IMR-90 (cell line): Measurements from ENCODE around the gene WASF3. TPM values are rescaled to one million over a fixed set of nuclear protein-coding genes. Genes with fewer than 3 reads are reported as not detected.
A peak's percentile ranks its signal among the peaks of the same experiment; 100 is the strongest.

Experiments used
- ATAC-seq: fragments of 200-7000 bp; cut with Tn5 transposase; 2 replicates; pipeline ENCODE4 v1.9.1; 2020; ENCODE audit warnings: low read depth, mild to moderate bottlenecking, moderate library complexity
- BruUV-seq: library from RNA; stranded (reverse); fragments of 400-500 nt; replicated peaks from 2 replicates; lab custom pipeline; 2021; lab: Mats Ljungman, UMichigan
- CTCF ChIA-PET: fragments of 300-600 bp; formaldehyde crosslinking; extraction: SDS; loops from one replicate; lab custom pipeline; 2021; ENCODE audit warnings: antibody characterized with exemption; lab: Yijun Ruan, JAX
- POLR2A ChIA-PET: fragments of 300-600 bp; sonication (Branson Sonifier 250); formaldehyde crosslinking; loops from one replicate; lab custom pipeline; 2022; ENCODE audit warnings: antibody characterized with exemption; ENCODE audit not compliant: unreplicated experiment; lab: Charles Lee
- DNase-seq: peaks from one replicate; pipeline ENCODE4 v3.0.0; 2013
- H2AFZ ChIP-seq: replicated peaks from 2 replicates; pipeline ENCODE3; 2013; ENCODE audit warnings: low read length, mild to moderate bottlenecking; ENCODE audit not compliant: poor library complexity
- H2AK5ac ChIP-seq: 2 replicates; pipeline ENCODE4 v1.6.1; 2013; ENCODE audit warnings: low read depth, low read length, inconsistent platforms
- H2AK9ac ChIP-seq: replicated peaks from 2 replicates; pipeline ENCODE3; 2013; ENCODE audit warnings: mild to moderate bottlenecking, low read depth, low read length, moderate library complexity; ENCODE audit not compliant: poor library complexity
- H2BK120ac ChIP-seq: 2 replicates; pipeline ENCODE4 v1.6.1; 2013; ENCODE audit warnings: low read depth, low read length, inconsistent platforms
- H2BK15ac ChIP-seq: 3 replicates; pipeline ENCODE4 v1.6.1; 2013; ENCODE audit warnings: low read depth, low read length, inconsistent platforms
- H2BK20ac ChIP-seq: 2 replicates; pipeline ENCODE4 v1.6.1; 2013; ENCODE audit warnings: low read depth, mild to moderate bottlenecking, inconsistent platforms, low read length, moderate library complexity
- H2BK5ac ChIP-seq: 2 replicates; pipeline ENCODE4 v1.6.1; 2013; ENCODE audit warnings: mild to moderate bottlenecking, low read depth, low read length, inconsistent platforms; ENCODE audit not compliant: poor library complexity, severe bottlenecking
- H3K14ac ChIP-seq: replicated peaks from 2 replicates; pipeline ENCODE4 v1.6.1; 2013; ENCODE audit warnings: low read depth, low read length, inconsistent platforms
- H3K18ac ChIP-seq: 2 replicates; pipeline ENCODE4 v1.6.1; 2013; ENCODE audit warnings: low read depth, low read length, control low read depth
- H3K23ac ChIP-seq: 2 replicates; pipeline ENCODE4 v1.6.1; 2013; ENCODE audit warnings: low read depth, low read length, inconsistent platforms
- H3K27ac ChIP-seq: 2 replicates; pipeline ENCODE4 v1.5.1; 2013; ENCODE audit warnings: mild to moderate bottlenecking, control low read depth, low read length; ENCODE audit not compliant: insufficient read depth
- H3K27me3 ChIP-seq: 2 replicates; pipeline ENCODE4 v1.6.1; 2013; ENCODE audit warnings: low read length; ENCODE audit not compliant: control insufficient read depth, insufficient read depth
- H3K36me3 ChIP-seq: 2 replicates; pipeline ENCODE4 v1.6.1; 2013; ENCODE audit warnings: low read length, mixed read lengths; ENCODE audit not compliant: control insufficient read depth, insufficient read depth
- H3K4ac ChIP-seq: 2 replicates; pipeline ENCODE4 v1.6.1; 2013; ENCODE audit warnings: low read depth, low read length, inconsistent platforms
- H3K4me1 ChIP-seq: 2 replicates; pipeline ENCODE4 v1.6.1; 2013; ENCODE audit warnings: low read length, mixed read lengths; ENCODE audit not compliant: control insufficient read depth, insufficient read depth
- H3K4me2 ChIP-seq: 2 replicates; pipeline ENCODE4 v1.6.1; 2013; ENCODE audit warnings: low read depth, mild to moderate bottlenecking, control low read depth, low read length, moderate library complexity
- H3K4me3 ChIP-seq: 2 replicates; pipeline ENCODE4 v1.5.1; 2013; ENCODE audit warnings: low read depth, mild to moderate bottlenecking, control low read depth, low read length, moderate library complexity; ENCODE audit not compliant: insufficient read depth
- H3K56ac ChIP-seq: 2 replicates; pipeline ENCODE4 v1.6.1; 2013; ENCODE audit warnings: low read length, inconsistent platforms; ENCODE audit not compliant: insufficient read depth; ENCODE audit errors: extremely low read depth
- H3K79me1 ChIP-seq, 2 experiments: 2 replicates each; pipeline ENCODE4 v1.6.1; 2013; ENCODE audit warnings: low read length in 2 of 2, inconsistent platforms in 1 of 2, low read depth in 1 of 2
- H3K9ac ChIP-seq: 2 replicates; pipeline ENCODE4 v1.6.1; 2013; ENCODE audit warnings: low read depth, low read length, control low read depth
- H3K9me1 ChIP-seq: 2 replicates; pipeline ENCODE4 v1.6.1; 2013; ENCODE audit warnings: low read length, inconsistent platforms; ENCODE audit not compliant: insufficient read depth
- H3K9me3 ChIP-seq: 2 replicates; pipeline ENCODE4 v1.6.1; 2013; ENCODE audit warnings: low read length; ENCODE audit not compliant: control insufficient read depth, insufficient read depth
- H4K20me1 ChIP-seq: 2 replicates; pipeline ENCODE4 v1.6.1; 2013; ENCODE audit warnings: low read length, inconsistent platforms; ENCODE audit not compliant: insufficient read depth
- H4K5ac ChIP-seq: 2 replicates; pipeline ENCODE4 v1.6.1; 2013; ENCODE audit warnings: mild to moderate bottlenecking, low read depth, low read length, control low read depth
- H4K8ac ChIP-seq, 2 experiments: 2 replicates each; pipeline ENCODE4 v1.6.1; 2013; ENCODE audit warnings: low read depth in 2 of 2, low read length in 2 of 2, control low read depth in 1 of 2, inconsistent platforms in 1 of 2
- H4K91ac ChIP-seq: 2 replicates; pipeline ENCODE4 v1.6.1; 2013; ENCODE audit warnings: low read depth, low read length, inconsistent platforms; ENCODE audit not compliant: insufficient read depth
- BHLHE40 ChIP-seq: fragments of 150-350 bp; IDR thresholded peaks from 2 replicates; pipeline ENCODE4 v1.6.1; 2016; ENCODE audit warnings: mild to moderate bottlenecking, low read depth, low read length
- CEBPB ChIP-seq: IDR thresholded peaks from 2 replicates; pipeline ENCODE4 v1.6.1; 2012; ENCODE audit warnings: low read depth, low read length, improper control_type of control experiment
- CHD1 ChIP-seq: IDR thresholded peaks from 2 replicates; pipeline ENCODE4 v1.6.1; 2012; ENCODE audit warnings: low read depth, low read length, improper control_type of control experiment
- FOS ChIP-seq: fragments of 150-350 bp; IDR thresholded peaks from 2 replicates; pipeline ENCODE4 v1.6.1; 2016; ENCODE audit warnings: low read depth, low read length
- MAFK ChIP-seq: IDR thresholded peaks from 2 replicates; pipeline ENCODE4 v1.6.1; 2012; ENCODE audit warnings: low read depth, low read length, improper control_type of control experiment
- MAZ ChIP-seq: IDR thresholded peaks from 2 replicates; pipeline ENCODE4 v1.6.1; 2012; ENCODE audit warnings: low read depth, mild to moderate bottlenecking, low read length, improper control_type of control experiment, moderate library complexity, borderline replicate concordance
- NFE2L2 ChIP-seq: fragments of 150-350 bp; IDR thresholded peaks from 2 replicates; pipeline ENCODE4 v1.6.1; 2016; ENCODE audit warnings: low read depth, mild to moderate bottlenecking, low read length
- POLR2A ChIP-seq: IDR thresholded peaks from 2 replicates; pipeline ENCODE4 v1.6.1; 2012; ENCODE audit warnings: mild to moderate bottlenecking, low read depth, low read length
- RAD21 ChIP-seq: IDR thresholded peaks from 2 replicates; pipeline ENCODE4 v1.6.1; 2012; ENCODE audit warnings: low read length, improper control_type of control experiment
- RCOR1 ChIP-seq: IDR thresholded peaks from 2 replicates; pipeline ENCODE4 v1.6.1; 2012; ENCODE audit warnings: mild to moderate bottlenecking, low read length, improper control_type of control experiment; ENCODE audit not compliant: insufficient replicate concordance
- SMC3 ChIP-seq: fragments of 150-350 bp; IDR thresholded peaks from 2 replicates; pipeline ENCODE4 v1.6.1; 2016; ENCODE audit warnings: low read depth, mild to moderate bottlenecking, antibody characterized with exemption, low read length, moderate library complexity
- WGBS, 2 experiments: methylation state at CpG; one replicate each; pipeline versions ENCODE4 v1.1.5 to v1.1.7; 2013; ENCODE audit warnings: missing lambda C conversion rate in 2 of 2; ENCODE audit not compliant: insufficient read length in 1 of 2; ENCODE audit errors: extremely low coverage in 2 of 2; 5-methylcytosine and 5-hydroxymethylcytosine counted together
- dilution Hi-C: fragments of 300-500 bp; cut with HindIII; formaldehyde crosslinking; loops from one replicate; pipeline ENCODE4 v1.14.3; 2018; ENCODE audit warnings: low sequenced_read_pairs; ENCODE audit not compliant: unreplicated experiment
- in situ Hi-C: fragments of 300-500 bp; cut with MboI; formaldehyde crosslinking; loops from 3 replicates; pipeline ENCODE4 v1.14.3; 2019; ENCODE audit warnings: low sequenced_read_pairs, inconsistent platforms, mixed read lengths
- intact Hi-C: fragments of 100-400 bp; cut with micrococcal nuclease; formaldehyde crosslinking; loops from 2 replicates; pipeline ENCODE4 v1.10.0; 2022
- polyA plus RNA-seq, 3 experiments: library from polyadenylated mRNA; depleted of rRNA; stranded (reverse); fragments of >200 nt; gene quantifications; 2 replicates each; pipeline ENCODE4 v1.2.3, GENCODE V29; 2012; ENCODE audit warnings: low replicate concordance in 1 of 3
- total RNA-seq: library from RNA; depleted of rRNA; stranded (reverse); fragments of >200 nt; gene quantifications from 2 replicates; pipeline ENCODE4 v1.2.3, GENCODE V29; 2012
- TF ChIP-seq, protein P1 (sequence below): conservative IDR thresholded peaks from 2 replicates; pipeline ENCODE4 v1.5.1; 2012; ENCODE audit warnings: mild to moderate bottlenecking, low read depth, low read length, improper control_type of control experiment
- TF ChIP-seq, protein P2 (sequence below): fragments of 150-350 bp; IDR thresholded peaks from 2 replicates; pipeline ENCODE4 v1.6.1; 2017; ENCODE audit warnings: mild to moderate bottlenecking, antibody characterized with exemption, low read length, low read depth
- TF ChIP-seq, protein P3 (sequence below): fragments of 150-350 bp; IDR thresholded peaks from 2 replicates; pipeline ENCODE4 v1.6.1; 2016; ENCODE audit warnings: low read depth, mild to moderate bottlenecking, low read length, moderate library complexity, borderline replicate concordance

WASF3 gene
- total and polyA plus RNA-seq, 2 of the 4 experiments (the other 2 are of a cell fraction) = 4.3 to 11.4 TPM

DNA sequence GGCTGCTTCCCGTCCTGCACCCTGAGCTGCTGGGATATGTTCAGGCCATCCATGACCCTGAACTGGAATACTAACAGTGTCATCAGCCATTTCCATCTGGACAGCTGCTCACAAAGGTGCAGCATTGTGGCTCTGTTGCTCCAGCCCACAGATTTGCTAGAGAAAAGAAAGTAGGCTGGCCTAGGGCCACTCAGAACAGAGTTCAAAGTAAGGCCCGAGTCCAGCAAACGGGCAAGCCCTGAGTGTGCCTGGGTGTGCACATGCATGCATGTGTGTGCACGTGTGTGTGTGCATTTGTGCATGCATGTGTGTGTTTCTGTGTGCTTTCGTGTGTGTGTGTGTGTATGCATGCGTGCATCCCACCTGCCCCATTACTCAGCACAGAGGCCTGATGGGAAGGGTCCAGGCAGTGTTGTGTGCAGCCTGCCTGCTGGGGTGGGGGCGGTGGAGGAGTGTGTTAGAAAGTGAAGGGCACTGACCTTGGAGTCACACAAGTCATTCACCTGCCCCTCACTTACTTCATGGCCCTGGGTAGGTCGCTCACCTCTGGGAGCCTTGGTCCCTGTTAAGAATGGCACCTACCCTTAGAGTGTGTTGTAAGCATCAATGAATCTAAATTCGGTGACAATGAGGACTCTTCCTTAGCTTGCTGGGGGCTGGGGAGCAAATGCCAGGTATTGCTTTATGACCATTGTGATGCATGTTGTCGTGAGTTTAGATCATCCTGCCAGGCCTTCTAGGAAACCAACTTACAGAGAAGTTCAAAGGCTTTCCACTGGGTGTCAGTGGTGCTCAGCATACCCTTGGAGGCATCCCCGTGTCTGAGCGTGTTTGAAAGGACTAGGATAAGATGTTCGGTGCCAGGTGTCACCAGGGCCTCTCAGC lies 149.9 kb downstream of the WASF3 start:
- Histone ChIP-seq H3K4me1 (no peaks in the 10 kb centered on the region), H3K14ac (no peak overlapping the region), H3K9me1 (no peaks in the 10 kb centered on the region), H3K27ac (no peak overlapping the region), H2AK5ac (no peak overlapping the region), H2BK20ac (no peak overlapping the region), H3K56ac (no peak overlapping the region), H2BK120ac (no peak overlapping the region), H3K27me3 (peaks cover 16% of the 10 kb centered on the region), H3K9ac (no peak overlapping the region), H4K91ac (no peak overlapping the region), H3K9me3 (no peaks in the 10 kb centered on the region), H2AFZ (peak overlapping the region; percentile 61), H3K4me3 (no peak overlapping the region), H2BK5ac (no peak overlapping the region), H2AK9ac (no peak overlapping the region), H4K5ac (no peak overlapping the region), H3K18ac (no peak overlapping the region), H4K20me1 (no peaks in the 10 kb centered on the region), H3K23ac (no peak overlapping the region), H3K36me3 (no peaks in the 10 kb centered on the region), H4K8ac (no peak overlapping the region), H2BK15ac (no peak overlapping the region), H3K4ac (no peak overlapping the region), H3K4me2 (no peak overlapping the region), H3K79me1 (no peaks in the 10 kb centered on the region)
- intact Hi-C loops (loop anchor here (1.0 to 5.0 kb wide), 4 partner anchors 159 to 650 kb away; no protein-coding TSS in a partner anchor), dilution Hi-C loops (no loop called here), in situ Hi-C loops (no loop called here)
- ATAC-seq = peak; percentile 99
- DNase-seq = peak; percentile 58
- ChIA-PET POLR2A (no interaction called here), CTCF (interaction anchor here (0.8 kb wide), 1 partner anchor 239 kb away, joined by 3 read pairs; no protein-coding TSS in a partner anchor)
- BruUV-seq = no TSS peak
- no CpG with 5 or more reads among the region's 13 CpGs for WGBS, 2 experiments
- no peak for TF ChIP-seq CHD1
- peak; percentile 56; the same call in 1 of the 2 replicates for TF ChIP-seq SMC3
- no peak for TF ChIP-seq BHLHE40
- no peak for TF ChIP-seq MAZ
- TF ChIP-seq MAFK = no peak
- no peak for TF ChIP-seq CEBPB
- TF ChIP-seq, protein P1, sequence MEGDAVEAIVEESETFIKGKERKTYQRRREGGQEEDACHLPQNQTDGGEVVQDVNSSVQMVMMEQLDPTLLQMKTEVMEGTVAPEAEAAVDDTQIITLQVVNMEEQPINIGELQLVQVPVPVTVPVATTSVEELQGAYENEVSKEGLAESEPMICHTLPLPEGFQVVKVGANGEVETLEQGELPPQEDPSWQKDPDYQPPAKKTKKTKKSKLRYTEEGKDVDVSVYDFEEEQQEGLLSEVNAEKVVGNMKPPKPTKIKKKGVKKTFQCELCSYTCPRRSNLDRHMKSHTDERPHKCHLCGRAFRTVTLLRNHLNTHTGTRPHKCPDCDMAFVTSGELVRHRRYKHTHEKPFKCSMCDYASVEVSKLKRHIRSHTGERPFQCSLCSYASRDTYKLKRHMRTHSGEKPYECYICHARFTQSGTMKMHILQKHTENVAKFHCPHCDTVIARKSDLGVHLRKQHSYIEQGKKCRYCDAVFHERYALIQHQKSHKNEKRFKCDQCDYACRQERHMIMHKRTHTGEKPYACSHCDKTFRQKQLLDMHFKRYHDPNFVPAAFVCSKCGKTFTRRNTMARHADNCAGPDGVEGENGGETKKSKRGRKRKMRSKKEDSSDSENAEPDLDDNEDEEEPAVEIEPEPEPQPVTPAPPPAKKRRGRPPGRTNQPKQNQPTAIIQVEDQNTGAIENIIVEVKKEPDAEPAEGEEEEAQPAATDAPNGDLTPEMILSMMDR = peak; percentile 64
- no peak for TF ChIP-seq NFE2L2
- peak; percentile 68 for TF ChIP-seq RAD21
- TF ChIP-seq, protein P2, sequence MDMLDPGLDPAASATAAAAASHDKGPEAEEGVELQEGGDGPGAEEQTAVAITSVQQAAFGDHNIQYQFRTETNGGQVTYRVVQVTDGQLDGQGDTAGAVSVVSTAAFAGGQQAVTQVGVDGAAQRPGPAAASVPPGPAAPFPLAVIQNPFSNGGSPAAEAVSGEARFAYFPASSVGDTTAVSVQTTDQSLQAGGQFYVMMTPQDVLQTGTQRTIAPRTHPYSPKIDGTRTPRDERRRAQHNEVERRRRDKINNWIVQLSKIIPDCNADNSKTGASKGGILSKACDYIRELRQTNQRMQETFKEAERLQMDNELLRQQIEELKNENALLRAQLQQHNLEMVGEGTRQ = no peak
- TF ChIP-seq, protein P3, sequence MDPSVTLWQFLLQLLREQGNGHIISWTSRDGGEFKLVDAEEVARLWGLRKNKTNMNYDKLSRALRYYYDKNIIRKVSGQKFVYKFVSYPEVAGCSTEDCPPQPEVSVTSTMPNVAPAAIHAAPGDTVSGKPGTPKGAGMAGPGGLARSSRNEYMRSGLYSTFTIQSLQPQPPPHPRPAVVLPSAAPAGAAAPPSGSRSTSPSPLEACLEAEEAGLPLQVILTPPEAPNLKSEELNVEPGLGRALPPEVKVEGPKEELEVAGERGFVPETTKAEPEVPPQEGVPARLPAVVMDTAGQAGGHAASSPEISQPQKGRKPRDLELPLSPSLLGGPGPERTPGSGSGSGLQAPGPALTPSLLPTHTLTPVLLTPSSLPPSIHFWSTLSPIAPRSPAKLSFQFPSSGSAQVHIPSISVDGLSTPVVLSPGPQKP = no peak
- no peak for TF ChIP-seq RCOR1
- TF ChIP-seq POLR2A = no peak
- TF ChIP-seq FOS = no peak
